HL-60 (cell line): Measurements from ENCODE around the gene CHRNB1.
A peak's percentile ranks its signal among the peaks of the same experiment; 100 is the strongest.
"Not testable (repeated sequence)": the region's sequence is repeated elsewhere in the genome, so short reads cannot be mapped to it uniquely, and the experiment has no call there.

Source experiments
- DNase-seq, 2 experiments: peaks; one replicate each; pipeline ENCODE4 v3.0.0-alpha.2; 2010 to 2020; ENCODE audit warnings: low read depth in 1 of 2, low spot score in 1 of 2
- H3K27ac ChIP-seq: fragments of 250-450 bp; sonication (Bioruptor Pico); replicated peaks from 2 replicates; pipeline ENCODE4 v1.5.1; 2020; ENCODE audit warnings: mild to moderate bottlenecking, moderate library complexity
- H3K27me3 ChIP-seq: fragments of 250-450 bp; sonication (Bioruptor Pico); 2 replicates; pipeline ENCODE4 v1.5.1; 2021; ENCODE audit warnings: mild to moderate bottlenecking, moderate library complexity; ENCODE audit not compliant: insufficient read depth, poor library complexity, severe bottlenecking
- H3K4me3 ChIP-seq: replicated peaks from 2 replicates; pipeline ENCODE4 v1.5.1; 2011; ENCODE audit warnings: mild to moderate bottlenecking, control low read depth, low read length; ENCODE audit not compliant: insufficient read depth
- GABPA ChIP-seq: IDR thresholded peaks from 2 replicates; pipeline ENCODE4 v1.6.1; 2012; ENCODE audit warnings: low read depth
- POLR2AphosphoS5 ChIP-seq: IDR thresholded peaks from 2 replicates; pipeline ENCODE4 v1.6.1; 2012; ENCODE audit warnings: low read depth
- SPI1 ChIP-seq: IDR thresholded peaks from 2 replicates; pipeline ENCODE4 v1.6.1; 2012; ENCODE audit warnings: low read depth, mild to moderate bottlenecking, borderline replicate concordance
- TF ChIP-seq, protein P1 (sequence below): IDR thresholded peaks from one replicate; pipeline ENCODE4 v1.5.1; 2011; ENCODE audit warnings: low read length, control low read depth, inconsistent platforms; ENCODE audit not compliant: insufficient read depth
- TF ChIP-seq, protein P2 (sequence below): IDR thresholded peaks from 2 replicates; pipeline ENCODE4 v1.6.1; 2012; ENCODE audit warnings: low read depth; ENCODE audit not compliant: insufficient replicate concordance

The CHRNB1 gene

DNA sequence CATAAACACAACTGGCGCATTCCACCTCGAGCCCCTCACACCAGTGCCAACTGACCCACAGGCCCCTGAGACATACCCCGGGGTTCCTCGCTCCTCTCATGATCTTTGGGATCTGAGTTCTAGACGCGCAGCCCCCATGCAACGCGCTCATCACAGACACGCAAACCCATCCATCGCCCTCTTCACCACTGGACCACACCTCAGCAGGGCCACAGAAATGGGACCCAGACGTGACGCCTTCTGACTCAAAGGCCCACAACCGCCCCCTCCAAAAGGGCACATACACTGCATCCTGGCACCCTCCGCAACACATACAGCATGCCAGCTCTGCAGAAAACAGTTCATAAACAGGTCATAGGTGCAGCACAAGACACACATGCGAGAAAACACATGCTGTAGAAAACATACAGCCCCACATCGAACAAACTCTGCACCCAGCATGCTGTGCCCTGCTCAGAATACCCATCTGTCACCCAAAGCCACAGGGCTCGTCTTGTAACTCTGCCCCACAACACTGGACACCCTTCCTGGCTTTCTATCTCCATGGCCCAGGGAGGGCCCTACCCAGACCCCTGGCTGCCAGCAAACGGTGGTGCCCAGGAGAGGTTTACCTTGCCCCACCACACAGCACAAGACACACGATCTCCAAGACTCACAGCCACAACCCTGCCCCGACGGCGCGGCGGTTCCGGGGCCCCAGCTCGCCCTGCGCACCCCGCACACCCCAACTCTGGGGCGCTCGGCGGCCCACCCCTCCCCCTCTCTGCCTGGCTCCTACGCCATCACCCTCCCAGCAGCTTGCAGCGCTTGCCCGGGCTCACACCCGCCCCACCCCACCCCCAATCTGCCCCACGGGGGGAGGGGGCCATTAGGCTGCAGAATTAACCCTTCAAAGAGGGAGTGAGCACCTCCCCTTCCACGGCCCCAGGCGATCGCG lies 33.7 kb downstream of the CHRNB1 start:
- H3K27ac ChIP-seq, result no peak overlapping the region
- no peak for DNase-seq
- TF ChIP-seq SPI1 (no peak), POLR2AphosphoS5 (no peak)
- TF ChIP-seq, protein P1, sequence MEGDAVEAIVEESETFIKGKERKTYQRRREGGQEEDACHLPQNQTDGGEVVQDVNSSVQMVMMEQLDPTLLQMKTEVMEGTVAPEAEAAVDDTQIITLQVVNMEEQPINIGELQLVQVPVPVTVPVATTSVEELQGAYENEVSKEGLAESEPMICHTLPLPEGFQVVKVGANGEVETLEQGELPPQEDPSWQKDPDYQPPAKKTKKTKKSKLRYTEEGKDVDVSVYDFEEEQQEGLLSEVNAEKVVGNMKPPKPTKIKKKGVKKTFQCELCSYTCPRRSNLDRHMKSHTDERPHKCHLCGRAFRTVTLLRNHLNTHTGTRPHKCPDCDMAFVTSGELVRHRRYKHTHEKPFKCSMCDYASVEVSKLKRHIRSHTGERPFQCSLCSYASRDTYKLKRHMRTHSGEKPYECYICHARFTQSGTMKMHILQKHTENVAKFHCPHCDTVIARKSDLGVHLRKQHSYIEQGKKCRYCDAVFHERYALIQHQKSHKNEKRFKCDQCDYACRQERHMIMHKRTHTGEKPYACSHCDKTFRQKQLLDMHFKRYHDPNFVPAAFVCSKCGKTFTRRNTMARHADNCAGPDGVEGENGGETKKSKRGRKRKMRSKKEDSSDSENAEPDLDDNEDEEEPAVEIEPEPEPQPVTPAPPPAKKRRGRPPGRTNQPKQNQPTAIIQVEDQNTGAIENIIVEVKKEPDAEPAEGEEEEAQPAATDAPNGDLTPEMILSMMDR, result no peak
- H3K27me3 ChIP-seq, result no peaks in the 10 kb centered on the region
- peak overlapping the region; percentile 43 for H3K4me3 ChIP-seq

DNA sequence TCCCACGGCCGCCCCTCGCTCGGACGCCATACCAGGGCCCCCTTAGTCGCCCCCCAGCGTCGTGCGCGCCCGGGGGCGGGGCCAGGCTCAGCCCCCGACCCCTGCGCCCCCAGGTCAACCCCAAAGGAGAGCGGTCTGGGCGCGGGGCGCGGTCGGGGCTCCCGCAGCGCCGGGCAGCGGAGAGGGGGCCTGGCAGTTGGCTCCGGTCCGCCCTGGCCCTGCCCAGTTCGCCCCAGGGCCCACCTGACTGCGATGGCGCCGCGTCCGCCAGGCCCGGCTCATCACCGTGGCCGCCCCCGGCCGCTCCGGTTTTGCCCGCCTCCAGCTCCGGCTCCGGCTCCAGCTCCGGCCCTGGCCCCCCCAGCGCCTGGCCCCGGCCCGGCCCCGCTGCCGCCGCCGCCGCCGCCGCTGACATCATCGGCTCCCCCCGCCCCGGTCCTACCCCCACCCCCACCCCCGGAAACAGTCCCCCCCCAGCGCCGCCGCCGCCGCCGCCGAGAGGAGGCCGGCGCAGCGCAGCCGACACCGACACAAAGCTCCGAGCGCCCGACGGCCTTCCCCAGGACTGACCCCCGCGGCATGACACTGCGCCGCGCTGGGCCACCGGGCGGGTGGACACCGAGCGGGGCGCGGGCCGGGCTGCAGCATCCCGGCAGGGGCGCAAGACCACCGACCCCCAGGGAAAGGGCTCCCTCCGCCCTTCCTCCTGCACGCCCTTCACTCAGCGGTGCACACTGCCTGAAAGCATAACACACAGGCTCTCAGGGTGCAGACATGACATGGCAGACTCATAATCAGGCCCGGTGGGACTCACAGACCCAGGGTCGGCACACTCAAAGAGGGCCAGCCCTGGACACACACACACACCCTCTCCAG lies 34.6 kb downstream of the CHRNB1 start, which contains the start of gene ZBTB4:
ZBTB4 (minus strand) TSS at position 419 of the 876 bp plus-strand sequence. CDS start 12,830 bp downstream, outside the sequence.
- H3K27me3 ChIP-seq, result no peaks in the 10 kb centered on the region
- peak within 1 kb of the TSS; percentile 43 for H3K4me3 ChIP-seq
- DNase-seq, result no peak
- TF ChIP-seq, protein P2, sequence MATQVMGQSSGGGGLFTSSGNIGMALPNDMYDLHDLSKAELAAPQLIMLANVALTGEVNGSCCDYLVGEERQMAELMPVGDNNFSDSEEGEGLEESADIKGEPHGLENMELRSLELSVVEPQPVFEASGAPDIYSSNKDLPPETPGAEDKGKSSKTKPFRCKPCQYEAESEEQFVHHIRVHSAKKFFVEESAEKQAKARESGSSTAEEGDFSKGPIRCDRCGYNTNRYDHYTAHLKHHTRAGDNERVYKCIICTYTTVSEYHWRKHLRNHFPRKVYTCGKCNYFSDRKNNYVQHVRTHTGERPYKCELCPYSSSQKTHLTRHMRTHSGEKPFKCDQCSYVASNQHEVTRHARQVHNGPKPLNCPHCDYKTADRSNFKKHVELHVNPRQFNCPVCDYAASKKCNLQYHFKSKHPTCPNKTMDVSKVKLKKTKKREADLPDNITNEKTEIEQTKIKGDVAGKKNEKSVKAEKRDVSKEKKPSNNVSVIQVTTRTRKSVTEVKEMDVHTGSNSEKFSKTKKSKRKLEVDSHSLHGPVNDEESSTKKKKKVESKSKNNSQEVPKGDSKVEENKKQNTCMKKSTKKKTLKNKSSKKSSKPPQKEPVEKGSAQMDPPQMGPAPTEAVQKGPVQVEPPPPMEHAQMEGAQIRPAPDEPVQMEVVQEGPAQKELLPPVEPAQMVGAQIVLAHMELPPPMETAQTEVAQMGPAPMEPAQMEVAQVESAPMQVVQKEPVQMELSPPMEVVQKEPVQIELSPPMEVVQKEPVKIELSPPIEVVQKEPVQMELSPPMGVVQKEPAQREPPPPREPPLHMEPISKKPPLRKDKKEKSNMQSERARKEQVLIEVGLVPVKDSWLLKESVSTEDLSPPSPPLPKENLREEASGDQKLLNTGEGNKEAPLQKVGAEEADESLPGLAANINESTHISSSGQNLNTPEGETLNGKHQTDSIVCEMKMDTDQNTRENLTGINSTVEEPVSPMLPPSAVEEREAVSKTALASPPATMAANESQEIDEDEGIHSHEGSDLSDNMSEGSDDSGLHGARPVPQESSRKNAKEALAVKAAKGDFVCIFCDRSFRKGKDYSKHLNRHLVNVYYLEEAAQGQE, result no peak
- TF ChIP-seq, protein P1, result no peak
- no peak for TF ChIP-seq SPI1
- no peak for TF ChIP-seq POLR2AphosphoS5
- no peak for TF ChIP-seq GABPA
- no peak within 1 kb of the TSS for H3K27ac ChIP-seq

DNA sequence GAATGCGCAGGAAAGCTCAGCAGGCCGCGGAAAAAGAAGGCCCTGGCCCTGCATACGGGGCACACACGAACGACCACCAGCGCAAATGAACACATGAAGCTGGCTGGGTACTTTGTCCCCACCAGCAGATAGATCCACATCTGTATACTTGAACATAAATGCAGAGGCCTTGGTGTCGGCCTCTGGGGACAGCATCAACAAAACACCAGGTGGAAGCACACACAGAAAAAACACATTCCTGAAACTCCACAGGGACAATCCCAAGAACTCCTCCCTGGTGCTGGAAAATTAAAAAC lies 35.2 kb downstream of the CHRNB1 start:
- Histone ChIP-seq H3K4me3 (no peak overlapping the region), H3K27ac (no peak overlapping the region), H3K27me3 (no peaks in the 10 kb centered on the region)
- DNase-seq, result no peak
- TF ChIP-seq GABPA (no peak), POLR2AphosphoS5 (no peak), SPI1 (no peak)
- TF ChIP-seq, protein P1, result no peak
- TF ChIP-seq, protein P2, result no peak

DNA sequence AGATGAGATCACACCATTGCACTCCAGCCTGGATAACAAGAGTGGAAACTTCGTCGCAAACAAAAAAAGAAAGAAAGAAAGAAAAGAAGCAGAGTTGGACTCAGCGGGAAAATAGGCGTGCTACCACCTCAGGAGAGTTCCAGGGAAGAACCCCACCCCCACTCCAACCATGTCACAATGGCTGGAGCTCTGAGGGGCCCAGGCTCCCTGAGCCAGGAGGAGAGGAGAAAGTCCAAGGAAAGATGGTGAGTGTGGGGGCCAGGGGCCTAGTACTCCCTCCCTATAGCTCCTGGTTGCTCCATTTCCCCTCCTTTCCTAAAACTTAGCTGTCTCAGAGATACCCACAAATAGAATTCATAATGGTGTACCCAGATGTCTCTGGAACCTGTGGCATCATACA lies 36.4 kb downstream of the CHRNB1 start, which contains the start of gene SLC35G6:
SLC35G6 (plus strand) TSS at position 172 of the 400 bp plus-strand sequence; CDS start at position 243, 71 bp downstream.
- not testable (repeated sequence) for H3K4me3 ChIP-seq

DNA sequence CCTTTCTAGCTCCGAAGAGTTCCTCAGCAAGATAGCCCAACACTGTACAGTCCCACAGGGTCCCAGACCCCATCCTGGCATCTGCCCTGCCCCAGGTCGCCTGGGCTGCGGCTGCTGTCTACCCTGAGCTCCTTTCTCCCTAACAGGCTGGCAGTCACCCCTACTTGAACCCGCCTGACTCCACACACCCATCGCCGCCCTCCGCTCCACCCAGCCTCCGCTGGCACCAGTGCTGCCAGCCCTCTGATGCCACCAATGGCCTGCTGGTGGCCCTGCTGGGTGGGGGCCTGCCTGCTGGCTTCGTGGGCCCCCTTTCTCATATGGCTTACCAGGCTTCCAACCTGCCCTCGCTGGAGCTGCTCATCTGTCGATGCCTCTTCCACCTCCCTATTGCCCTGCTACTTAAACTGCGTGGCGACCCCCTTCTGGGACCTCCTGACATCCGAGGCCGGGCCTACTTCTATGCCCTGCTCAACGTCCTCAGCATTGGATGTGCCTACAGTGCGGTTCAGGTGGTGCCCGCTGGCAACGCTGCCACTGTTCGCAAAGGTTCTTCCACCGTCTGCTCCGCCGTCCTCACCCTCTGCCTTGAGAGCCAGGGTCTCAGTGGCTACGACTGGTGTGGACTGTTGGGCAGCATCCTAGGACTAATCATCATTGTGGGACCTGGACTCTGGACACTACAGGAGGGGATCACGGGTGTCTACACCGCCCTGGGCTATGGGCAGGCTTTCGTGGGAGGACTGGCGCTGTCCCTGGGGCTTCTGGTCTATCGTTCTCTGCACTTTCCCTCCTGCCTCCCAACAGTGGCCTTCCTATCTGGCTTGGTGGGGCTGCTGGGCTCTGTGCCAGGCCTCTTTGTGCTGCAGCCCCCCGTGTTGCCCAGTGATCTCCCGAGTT lies 37.2 kb downstream of the CHRNB1 start:
- not testable (repeated sequence) for H3K27me3 ChIP-seq, DNase-seq, H3K27ac ChIP-seq, H3K4me3 ChIP-seq

More for the DNA sequence above, 36.4 kb downstream of the CHRNB1 start, which contains the start of gene SLC35G6:
- not testable (repeated sequence) for DNase-seq, H3K27me3 ChIP-seq, H3K27ac ChIP-seq

DNA sequence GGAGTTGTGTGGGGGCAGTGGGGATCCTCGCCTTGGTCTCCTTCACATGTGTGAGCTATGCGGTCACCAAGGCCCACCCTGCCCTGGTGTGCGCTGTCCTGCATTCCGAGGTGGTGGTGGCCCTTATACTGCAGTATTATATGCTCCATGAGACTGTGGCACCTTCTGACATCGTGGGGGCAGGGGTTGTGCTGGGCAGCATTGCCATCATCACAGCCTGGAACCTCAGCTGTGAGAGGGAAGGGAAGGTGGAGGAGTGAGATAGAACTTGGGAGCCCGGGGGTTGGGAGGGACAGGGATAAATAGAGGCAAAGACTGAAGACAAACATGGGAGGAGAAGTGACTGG lies 37.9 kb downstream of the CHRNB1 start:
- H3K27me3 ChIP-seq, DNase-seq, H3K4me3 ChIP-seq: not testable (repeated sequence)
- peak overlapping the region; percentile 100 for H3K27ac ChIP-seq
